Measurements from ENCODE around the gene ATRIP.

ATRIP gene

GRCh38 chr3:48507256-48508061 is 60.9 kb downstream of the ATRIP start:
- in situ Hi-C loops (cut with HindIII; ENCODE audit: low pct_ligation_motif_present, low sequenced_read_pairs), result no loop called here
- Histone ChIP-seq H3K27ac (no peak overlapping the region), H3K36me3 (replicated peaks) (no peaks in the 10 kb centered on the region), H3K27me3 (replicated peaks) (no peaks in the 10 kb centered on the region), H3K4me3 (ENCODE audit: low read depth, low read length) (no peak overlapping the region)
- peak; percentile 29 for DNase-seq
- TF ChIP-seq, protein P1, sequence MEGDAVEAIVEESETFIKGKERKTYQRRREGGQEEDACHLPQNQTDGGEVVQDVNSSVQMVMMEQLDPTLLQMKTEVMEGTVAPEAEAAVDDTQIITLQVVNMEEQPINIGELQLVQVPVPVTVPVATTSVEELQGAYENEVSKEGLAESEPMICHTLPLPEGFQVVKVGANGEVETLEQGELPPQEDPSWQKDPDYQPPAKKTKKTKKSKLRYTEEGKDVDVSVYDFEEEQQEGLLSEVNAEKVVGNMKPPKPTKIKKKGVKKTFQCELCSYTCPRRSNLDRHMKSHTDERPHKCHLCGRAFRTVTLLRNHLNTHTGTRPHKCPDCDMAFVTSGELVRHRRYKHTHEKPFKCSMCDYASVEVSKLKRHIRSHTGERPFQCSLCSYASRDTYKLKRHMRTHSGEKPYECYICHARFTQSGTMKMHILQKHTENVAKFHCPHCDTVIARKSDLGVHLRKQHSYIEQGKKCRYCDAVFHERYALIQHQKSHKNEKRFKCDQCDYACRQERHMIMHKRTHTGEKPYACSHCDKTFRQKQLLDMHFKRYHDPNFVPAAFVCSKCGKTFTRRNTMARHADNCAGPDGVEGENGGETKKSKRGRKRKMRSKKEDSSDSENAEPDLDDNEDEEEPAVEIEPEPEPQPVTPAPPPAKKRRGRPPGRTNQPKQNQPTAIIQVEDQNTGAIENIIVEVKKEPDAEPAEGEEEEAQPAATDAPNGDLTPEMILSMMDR (IDR thresholded peaks at IDR 0.05; ENCODE audit: low read depth, low read length, missing control alignments), result peak; percentile 73

GRCh38 chr3:48511551-48511950 is 65.0 kb downstream of the ATRIP start:
- no peak for DNase-seq
- H3K27ac ChIP-seq, result no peak overlapping the region
- no peaks in the 10 kb centered on the region for H3K36me3 ChIP-seq (replicated peaks)
- H3K4me3 ChIP-seq (ENCODE audit: low read depth, low read length), result no peak overlapping the region
- H3K27me3 ChIP-seq (replicated peaks), result no peaks in the 10 kb centered on the region
- in situ Hi-C loops (cut with HindIII; ENCODE audit: low pct_ligation_motif_present, low sequenced_read_pairs), result no loop called here
- TF ChIP-seq, protein P1 (IDR thresholded peaks at IDR 0.05; ENCODE audit: low read depth, low read length, missing control alignments), result no peak

GRCh38 chr3:48514431-48515227 is 68.1 kb downstream of the ATRIP start:
- Histone ChIP-seq H3K4me3 (ENCODE audit: low read depth, low read length) (no peak overlapping the region), H3K27ac (no peak overlapping the region), H3K36me3 (replicated peaks) (no peaks in the 10 kb centered on the region), H3K27me3 (replicated peaks) (no peaks in the 10 kb centered on the region)
- in situ Hi-C loops (cut with HindIII; ENCODE audit: low pct_ligation_motif_present, low sequenced_read_pairs), result no loop called here
- no peak for DNase-seq
- TF ChIP-seq, protein P1 (IDR thresholded peaks at IDR 0.05; ENCODE audit: low read depth, low read length, missing control alignments), result no peak
